Occipital lobe (tissue), 2 donors: ENCODE measurements around the gene IDUA. TPM values are rescaled to one million over a fixed set of nuclear protein-coding genes. Genes with fewer than 3 reads are reported as not detected.
"Not testable (repeated sequence)": the region's sequence is repeated elsewhere in the genome, so short reads cannot be mapped to it uniquely, and the experiment has no call there.

Source experiments
- DNase-seq: peaks from one replicate; lab custom pipeline; 2025; lab: John Stamatoyannopoulos, UW
- total RNA-seq: library from RNA; depleted of rRNA; stranded (reverse); fragments of >200 nt; gene quantifications from one replicate; pipeline ENCODE4 v1.2.3, GENCODE V29; 2014

The IDUA gene
- 6.9 TPM for total RNA-seq

DNA sequence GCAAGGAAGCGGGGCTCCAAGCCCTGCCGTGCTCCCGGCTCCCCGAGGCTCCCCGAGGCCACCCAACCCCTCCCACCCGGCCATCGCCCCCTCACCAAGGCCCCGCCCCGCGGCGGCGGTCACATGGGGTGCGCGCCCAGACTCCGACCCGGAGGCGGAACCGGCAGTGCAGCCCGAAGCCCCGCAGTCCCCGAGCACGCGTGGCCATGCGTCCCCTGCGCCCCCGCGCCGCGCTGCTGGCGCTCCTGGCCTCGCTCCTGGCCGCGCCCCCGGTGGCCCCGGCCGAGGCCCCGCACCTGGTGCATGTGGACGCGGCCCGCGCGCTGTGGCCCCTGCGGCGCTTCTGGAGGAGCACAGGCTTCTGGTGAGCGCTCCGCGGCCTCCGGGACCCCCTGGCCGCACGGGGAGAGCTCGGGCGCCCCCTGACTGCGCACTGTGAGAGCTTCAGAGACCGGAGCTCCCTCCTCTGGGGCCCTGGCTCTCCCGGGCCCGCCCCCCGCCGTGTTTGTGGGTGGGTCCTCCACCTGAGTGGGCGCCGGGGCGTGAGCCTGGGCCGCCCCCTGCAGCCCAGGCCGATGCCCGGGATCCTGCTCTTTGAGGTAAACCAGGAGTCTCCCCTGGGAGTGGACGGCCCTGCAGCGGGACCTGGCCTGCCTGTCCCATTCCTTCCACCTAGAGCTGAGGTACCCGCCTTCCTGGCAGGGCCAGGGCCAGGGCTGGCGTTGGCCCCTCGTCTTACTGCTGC, at the start of gene IDUA:
IDUA (plus strand) TSS at position 166 of the 745 bp plus-strand sequence; CDS start at position 207, 41 bp downstream.
- DNase-seq: peak; percentile 82

DNA sequence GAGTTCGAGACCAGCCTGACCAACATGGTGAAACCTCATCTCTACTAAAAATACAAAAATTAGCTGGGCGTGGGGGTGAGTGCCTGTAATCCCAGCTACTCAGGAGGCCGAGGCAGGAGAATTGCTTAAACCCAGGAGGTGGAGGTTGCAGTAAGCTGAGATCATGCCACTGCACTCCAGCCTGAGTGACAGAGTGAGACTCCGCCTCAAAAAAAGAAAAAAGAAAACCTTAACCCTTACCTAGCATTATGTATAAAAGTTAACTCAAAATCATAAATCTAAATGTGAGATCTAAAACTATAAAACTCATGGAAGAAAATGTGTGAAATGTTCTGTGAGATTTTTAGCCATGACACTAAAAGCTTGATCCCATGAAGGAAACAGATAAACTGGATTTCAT, 47.3 kb upstream of the IDUA start:
- not testable (repeated sequence) for DNase-seq

DNA sequence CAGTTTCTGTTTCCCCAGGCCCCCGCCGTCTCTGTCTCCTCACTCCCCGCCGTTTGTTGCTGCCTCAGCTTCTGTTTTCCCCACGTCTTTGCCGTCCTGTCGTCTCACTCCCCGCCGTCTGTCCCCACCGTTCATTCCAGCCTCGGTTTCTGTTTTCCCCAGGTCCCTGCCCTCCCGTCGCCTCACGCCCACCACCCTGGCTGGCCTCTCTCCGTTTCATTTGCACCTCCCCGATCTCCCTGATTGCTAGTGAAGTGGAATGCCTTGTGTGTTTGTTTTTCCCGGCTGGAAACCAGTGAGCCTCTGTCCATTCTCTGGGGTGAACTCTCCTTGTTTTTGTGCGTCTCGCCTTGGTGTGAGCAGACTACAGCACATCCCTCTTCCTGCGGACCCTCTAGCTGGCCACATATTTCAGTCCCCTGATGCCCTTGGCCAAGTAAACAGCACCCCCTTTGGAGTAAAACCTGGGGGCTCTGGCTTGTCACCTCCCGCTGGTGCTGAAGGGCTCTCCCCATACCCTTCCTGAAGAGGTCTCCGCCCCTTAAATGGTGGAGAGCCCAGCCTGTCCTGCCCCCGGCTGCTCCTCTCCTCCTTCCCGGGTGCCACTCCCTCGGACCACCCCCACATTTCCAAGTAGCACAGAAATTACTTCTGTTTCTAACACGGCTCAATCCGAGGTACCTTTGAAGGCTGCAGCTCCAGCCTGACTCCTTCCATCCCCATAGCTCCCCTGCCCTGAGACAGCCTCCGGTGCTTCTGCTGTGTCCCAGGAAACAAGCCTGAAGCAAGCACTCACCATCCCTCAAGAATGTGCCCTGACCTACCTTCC, 41.4 kb upstream of the IDUA start:
- no peak for DNase-seq

DNA sequence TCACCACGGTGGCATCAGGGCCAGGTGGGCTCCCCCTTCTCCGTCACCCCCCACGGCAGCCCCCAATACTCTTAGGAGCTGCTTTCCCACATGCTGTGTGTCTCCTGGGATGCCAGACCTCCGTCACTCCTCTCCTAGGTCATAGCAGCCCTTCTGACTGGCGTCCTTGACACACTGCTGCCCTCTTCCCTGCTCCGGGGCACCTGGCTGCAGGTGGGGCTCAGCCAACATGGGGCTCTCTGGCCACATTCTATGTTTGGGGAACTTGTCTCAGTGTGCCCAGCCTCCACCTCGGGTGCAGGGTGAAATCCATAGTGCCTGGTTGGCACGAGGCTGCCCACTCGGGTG, 40.8 kb upstream of the IDUA start:
- DNase-seq: no peak

DNA sequence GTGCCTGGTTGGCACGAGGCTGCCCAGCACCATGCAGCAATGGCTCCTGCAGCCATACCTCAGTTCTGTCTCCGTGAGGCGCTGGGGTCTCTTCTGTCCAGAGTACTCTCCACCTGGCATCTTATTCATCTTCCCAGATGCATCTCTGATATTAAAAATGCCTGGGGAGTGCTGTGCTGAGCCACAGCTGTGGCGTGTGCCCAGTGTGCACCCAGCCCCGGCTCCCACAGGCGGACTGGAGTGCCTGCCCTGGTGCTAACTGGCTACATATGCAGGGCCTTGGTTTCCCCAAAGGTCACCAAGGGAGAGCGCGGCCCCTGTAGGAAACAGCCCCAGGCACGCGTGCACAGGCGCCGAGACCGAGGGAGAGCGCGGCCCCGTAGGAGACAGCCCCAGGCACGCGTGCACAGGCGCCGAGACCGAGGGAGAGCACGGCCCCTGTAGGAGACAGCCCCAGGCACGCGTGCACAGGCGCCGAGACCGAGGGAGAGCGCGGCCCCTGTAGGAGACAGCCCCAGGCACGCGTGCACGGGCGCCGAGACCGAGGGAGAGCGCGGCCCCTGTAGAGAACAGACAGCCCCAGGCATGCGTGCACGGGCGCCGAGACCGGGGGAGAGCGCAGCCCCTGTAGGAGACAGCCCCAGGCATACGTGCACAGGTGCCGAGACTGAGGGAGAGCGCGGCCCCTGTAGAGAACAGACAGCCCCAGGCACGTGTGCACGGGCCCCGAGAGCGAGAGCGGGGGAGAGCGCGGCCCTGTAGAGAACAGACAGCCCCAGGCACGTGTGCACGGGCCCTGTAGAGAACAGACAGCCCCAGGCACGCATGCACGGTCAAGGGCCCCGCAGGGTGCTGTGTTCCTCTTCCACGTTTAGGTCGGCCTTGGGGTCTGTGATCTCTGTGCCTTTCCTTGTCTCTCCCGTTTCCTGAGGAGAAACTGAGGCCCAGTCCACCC, 40.0 kb upstream of the IDUA start:
- no peak for DNase-seq

DNA sequence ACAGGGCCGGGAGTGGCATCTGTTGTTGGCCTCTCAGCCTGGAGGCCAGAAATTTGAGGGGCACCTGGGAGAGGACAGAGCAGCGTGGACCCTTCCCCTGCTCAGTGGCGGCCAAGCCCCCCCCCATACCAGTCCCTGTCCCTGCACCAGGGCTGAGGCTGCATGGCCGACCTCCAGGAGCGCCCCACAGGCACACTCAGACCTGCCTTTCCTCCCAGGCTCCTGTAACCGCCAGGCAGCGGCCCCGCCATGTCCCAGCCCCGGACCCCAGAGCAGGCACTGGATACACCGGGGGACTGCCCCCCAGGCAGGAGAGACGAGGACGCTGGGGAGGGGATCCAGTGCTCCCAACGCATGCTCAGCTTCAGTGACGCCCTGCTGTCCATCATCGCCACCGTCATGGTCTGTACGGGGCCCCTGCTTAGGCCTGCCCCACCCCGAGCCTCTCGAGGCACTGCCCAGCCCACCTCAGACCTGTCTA, 39.3 kb upstream of the IDUA start:
- no peak for DNase-seq

DNA sequence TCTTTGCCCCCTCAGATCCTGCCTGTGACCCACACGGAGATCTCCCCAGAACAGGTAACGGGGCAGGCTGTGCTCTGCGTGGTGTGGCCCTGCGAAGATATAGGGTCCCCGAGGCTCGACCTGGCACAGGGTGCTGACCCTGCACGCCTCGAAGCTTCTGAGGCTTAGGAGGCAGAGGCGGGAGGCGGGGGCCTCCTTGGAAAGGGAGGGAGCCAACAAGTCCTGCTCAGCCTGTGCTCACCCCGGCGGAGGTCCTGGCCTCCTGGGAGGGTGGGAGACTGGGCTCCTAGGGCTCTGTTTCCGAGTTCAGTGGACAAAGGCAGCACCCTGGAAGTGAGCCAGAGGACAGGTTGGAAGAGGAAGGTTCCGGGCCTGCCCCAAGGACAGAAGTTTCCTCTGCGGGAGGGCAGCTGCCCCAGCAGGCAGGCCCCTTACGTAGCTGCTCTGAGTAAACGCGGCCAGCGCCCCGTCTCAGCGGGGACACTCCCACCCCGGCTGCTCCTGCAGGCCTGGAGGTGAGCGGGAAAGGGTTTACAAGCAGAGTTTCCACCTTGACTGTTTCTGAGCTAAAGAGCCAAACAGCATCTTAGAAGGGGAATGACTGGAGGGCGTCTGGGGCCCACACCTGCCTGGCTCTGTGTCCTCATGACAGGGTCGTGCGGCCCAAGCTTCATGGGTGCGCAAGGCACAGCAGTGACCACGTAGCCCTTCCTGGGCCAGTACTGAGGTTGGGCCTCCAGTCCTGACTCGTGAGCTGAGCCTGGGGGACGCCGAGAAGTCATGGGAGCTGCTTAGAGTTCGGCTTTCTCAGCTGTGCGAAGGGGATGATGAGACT, 38.5 kb upstream of the IDUA start:
- DNase-seq: no peak

DNA sequence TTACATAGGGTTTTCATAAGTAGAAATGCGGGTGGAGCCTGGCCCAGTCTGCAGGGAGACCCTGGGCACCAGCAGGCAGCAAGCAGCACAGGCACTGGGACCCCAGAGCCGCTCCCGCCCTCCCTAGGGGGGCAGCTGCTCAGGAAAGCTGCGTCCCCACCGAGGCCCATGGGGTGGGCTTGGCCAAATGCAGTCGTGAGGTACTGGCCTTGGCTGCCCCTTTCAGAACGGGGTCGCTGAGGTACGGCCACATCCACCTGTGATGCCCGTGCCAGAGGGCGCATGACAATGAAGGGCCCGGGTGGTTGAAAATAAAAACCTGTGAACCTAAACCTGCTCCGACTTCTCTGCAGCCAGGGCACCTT, 37.9 kb upstream of the IDUA start:
- no peak for DNase-seq

DNA sequence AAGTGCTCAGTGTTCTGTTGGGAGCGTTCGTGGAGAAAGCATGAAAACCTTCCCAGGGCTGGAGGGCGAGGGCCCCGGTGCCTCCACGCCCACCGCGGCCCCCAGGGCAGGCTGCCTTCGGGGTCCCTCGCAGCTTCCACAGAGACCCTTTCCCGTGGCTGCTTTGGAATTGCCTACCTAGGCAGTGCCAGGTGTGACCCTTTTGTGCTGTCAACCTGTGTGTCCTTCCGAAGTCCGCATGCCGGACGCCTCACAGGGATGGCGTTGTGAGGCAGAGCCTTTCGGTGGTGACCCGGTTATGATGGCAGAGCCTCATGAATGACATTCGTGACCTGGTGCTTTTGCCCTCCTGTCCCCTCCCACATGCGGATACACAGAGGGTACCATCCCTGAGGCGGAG, 37.2 kb upstream of the IDUA start:
- no peak for DNase-seq

DNA sequence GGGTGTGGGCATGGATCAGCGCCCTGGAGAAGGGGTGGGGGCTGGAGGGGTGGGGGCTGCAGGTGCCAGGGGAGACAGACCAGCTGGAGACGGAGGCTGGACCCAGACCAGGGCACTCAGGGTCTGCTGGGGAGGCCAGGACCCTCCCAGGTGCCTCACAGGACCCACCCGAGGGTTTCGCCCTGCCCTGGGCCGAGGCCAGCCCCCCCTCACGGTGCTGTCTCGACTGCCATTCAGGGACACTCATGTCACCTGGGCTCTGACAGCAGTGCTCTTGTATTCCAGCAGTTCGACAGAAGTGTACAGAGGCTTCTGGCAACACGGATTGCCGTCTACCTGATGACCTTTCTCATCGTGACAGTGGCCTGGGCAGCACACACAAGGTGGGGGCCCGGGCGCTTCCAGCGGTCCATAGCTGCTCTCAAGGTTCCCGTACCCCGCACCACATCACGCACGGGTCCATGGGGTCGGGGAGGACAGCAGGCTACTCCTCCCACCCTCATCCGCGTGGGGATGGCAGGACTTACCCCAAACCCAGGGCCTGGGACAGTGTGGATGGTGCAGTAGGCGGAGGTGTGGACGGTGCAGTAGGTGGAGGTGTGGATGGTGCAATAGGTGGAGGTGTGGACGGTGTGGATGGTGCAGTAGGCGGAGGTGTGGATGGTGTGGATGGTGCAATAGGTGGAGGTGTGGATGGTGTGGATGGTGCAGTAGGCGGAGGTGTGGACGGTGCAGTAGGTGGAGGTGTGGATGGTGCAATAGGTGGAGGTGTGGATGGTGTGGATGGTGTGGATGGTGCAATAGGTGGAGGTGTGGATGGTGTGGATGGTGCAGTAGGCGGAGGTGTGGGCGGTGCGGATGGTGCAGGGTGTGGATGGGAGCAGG, 36.5 kb upstream of the IDUA start:
- DNase-seq: no peak

DNA sequence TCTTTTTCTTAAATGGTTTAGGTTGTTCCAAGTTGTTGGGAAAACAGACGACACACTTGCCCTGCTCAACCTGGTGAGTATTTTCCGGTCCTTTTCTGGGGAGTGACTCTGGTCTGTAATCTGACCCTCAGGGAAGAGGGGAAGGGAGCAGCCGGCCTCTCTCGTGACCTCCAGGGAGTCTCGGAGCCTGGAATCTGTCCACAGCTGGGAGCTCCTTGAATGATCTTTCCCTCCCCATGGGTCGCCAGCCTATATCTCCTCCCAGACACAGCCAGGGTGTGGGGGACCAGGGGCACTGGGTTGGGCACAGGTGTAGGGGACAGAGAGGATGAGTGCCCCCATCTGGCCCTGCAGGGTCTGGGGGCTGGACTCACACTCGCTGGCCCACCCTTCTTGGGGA, 35.7 kb upstream of the IDUA start:
- no peak for DNase-seq

DNA sequence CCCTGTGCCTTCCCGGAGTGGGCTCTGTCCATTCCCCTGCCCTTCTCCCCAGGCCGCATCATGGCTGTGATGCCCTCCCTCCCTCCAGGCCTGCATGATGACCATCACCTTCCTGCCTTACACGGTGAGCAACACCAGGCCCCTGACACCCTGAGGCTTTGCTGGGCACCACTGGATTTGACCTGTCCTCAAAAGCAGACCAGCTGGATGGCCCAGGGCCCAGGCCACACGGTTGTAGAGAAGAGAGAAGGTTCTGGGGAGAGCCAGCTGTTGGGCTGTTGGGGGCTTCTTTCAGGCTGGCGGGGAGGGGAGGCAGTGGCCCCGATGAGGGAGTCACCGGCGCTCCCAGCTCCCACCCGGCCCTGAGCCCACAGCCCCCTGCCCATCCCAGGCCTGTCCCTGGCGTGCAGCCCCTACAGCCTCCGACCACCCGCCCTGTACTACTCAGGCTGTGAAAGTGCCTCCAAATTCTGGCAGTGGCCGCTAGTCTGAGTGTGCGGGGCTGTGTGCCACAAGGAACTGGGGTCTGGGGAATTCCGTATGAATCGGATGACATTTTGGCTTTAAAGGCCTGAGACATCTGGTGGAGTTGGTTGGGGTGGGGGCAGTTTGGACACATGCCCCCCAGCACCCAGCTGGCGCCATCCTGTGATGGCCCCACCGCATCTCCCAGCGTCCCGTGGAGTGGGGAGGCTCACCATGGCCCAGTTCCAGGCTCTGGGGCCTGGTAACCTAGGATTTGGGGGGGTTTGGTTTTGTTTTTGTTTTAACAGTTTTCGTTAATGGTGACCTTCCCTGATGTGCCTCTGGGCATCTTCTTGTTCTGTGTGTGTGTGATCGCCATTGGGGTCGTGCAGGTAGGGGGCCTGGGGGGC, 35.0 kb upstream of the IDUA start:
- no peak for DNase-seq

DNA sequence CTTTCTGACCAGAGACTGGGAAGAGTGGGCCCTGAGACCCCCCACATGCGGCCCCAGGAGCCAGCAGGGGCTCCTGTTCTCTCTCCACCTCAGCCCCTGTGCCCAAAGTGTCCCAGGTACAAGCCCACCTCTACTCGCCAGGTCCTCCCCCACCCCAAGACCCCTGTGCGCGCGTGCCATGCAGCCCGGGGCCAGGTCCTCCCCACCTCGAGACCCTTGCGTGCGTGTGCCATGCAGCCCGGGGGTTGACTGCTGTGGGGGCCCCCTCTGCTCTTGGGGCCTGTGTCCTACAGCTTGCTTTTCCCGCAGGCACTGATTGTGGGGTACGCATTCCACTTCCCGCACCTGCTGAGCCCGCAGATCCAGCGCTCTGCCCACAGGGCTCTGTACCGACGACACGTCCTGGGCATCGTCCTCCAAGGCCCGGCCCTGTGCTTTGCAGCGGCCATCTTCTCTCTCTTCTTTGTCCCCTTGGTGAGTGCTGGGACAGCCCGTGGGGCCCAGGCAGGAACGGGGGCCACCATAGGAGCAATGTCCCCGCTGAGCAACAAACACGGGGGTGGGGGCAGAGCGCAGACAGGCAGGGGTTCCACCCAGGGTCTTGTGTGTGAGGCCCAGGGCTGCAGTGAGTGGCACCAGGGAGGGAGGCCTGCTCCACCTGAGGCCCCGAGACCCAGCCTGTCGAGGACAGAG, 33.8 kb upstream of the IDUA start:
- no peak for DNase-seq

DNA sequence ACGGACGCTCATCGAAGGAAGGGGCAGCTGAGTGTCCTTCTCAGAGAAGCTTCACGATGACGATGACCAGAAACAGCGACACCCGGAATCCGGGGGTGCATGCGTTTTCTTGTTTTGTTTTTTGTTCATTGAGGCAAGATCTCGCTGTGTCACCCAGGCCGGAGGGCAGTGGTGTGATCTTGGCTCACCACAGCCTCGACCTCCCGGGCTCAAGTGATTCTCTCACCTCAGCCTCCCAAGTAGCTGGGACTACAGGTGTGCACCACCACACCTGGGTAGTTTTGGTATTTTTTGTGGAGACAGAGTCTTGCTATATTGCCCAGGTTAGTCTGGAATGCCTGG, 33.3 kb upstream of the IDUA start:
- DNase-seq: no peak

DNA sequence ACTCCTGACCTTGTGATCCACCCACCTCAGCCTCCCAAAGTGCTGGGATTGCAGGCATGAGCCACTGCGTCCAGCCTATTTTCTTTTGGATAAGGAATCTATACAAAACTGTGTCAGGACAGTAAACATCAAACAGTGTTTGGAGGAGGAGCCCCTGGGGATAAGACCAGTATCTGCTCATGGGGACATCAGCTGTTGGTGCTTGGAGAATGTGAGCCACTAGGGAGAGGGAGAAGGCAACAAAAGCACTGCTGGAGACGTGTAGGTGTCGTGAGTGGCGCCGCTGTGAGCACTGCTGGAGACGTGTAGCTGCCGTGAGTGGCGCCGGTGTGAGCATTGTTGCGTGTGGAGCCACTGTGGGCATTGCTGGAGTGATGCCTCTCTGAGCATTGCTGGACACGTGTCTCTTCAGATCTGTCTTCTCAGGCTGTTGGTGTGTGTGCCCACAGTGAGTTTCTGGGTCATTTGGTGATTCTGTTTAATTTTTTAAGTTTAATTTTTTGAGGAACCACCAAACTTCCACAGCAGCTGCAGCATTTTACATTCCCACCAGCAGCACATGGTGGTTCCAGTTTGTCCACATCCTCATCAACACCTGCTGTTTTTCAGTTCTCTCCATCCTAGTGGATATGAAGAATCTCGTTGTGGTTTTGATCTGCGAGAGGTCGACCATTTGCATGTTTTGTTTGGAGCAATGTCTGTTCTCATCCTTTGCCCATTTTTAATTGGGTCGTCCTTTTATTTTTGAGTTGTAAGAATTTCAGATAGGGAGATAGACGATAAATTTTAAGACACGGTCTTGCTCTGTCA, 32.4 kb upstream of the IDUA start:
- no peak for DNase-seq

DNA sequence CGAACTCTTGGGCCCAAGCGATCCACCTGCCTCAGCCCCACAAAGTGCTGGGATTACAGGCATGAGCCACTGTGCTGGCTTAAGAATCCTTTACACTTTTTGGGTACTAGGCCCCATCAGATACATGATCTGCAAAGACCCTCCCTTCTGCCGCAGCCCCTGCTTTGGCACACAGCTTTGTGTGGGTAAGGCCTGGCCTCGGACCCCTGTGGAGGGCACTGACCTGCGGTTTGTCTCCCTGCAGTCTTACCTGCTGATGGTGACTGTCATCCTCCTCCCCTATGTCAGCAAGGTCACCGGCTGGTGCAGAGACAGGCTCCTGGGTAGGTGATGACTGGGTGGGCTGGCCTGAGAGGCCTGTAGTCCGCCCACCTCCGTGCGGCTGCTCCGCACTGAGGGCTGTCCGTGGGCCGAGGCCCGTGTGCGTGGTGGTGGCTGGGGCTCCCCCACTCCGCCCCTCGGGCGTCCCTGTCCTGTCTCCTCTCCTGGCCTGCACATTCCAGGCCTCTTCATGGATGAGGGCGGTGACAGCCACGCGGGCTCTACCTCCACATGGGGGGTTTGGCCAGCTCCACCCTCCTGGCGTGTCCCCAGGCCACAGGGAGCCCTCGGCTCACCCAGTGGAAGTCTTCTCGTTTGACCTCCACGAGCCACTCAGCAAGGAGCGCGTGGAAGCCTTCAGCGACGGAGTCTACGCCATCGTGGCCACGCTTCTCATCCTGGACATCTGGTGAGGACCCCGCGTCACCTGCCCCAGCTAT, 31.5 kb upstream of the IDUA start:
- DNase-seq: no peak

DNA sequence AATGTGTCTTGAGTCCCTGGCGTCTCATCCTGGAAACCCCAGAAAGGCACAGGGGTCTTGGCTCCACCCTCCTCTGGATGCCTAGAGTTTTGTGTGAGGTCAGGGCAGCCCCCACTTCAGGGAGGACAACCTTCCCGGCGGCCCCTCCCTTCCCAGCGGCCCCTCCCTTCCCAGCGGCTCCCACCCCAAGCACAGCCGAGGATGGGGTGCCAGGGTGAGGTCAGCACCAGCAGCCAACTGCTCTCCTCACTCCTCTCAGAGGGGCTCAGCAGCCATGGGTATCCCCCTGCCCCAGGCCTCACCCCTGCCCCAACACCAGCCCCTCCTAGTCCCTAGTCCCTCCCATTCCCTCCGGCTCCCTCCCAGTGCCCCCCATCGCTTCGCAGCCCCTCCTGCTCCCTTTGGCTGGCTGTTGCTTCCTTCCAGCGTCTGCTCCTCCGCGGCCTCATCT, 30.9 kb upstream of the IDUA start:
- DNase-seq: no peak
